ENCODE data around the gene EVX2. TPM values are rescaled to one million over a fixed set of nuclear protein-coding genes. Genes with fewer than 3 reads are reported as not detected.

EVX2 gene
- polyA plus RNA-seq, 1 donor from 2014 or later = not detected

- Histone ChIP-seq H3K27ac (ENCODE audit: low read length) (no peak overlapping the region), H3F3A (ENCODE audit: insufficient read depth, low read length, poor library complexity, severe bottlenecking) (no peaks in the 10 kb centered on the region), H3K9me2 (ENCODE audit: insufficient read depth, low read length) (no peaks in the 10 kb centered on the region), H4K20me1 (ENCODE audit: insufficient read depth) (no peaks in the 10 kb centered on the region), H3K79me2 (replicated peaks; ENCODE audit: insufficient read depth, low read length) (no peaks in the 10 kb centered on the region), H3K4me3 (ENCODE audit: low read length) (no peak overlapping the region), H3K9me3 (ENCODE audit: low read length) (peaks cover 4% of the 10 kb centered on the region), H2AFZ (ENCODE audit: low read depth, low read length) (no peak overlapping the region), H3K4me2 (ENCODE audit: low read length) (no peak overlapping the region), H3K27me3 (ENCODE audit: insufficient read depth, low read depth, low read length) (peaks cover 98% of the 10 kb centered on the region), H3K9ac (ENCODE audit: low read length) (no peak overlapping the region), H3K36me3 (ENCODE audit: insufficient read depth, low read length) (no peaks in the 10 kb centered on the region)
- TF ChIP-seq CTCF (IDR thresholded peaks at IDR 0.05; ENCODE audit: poor library complexity, severe bottlenecking) (no peak), POLR2AphosphoS5 (IDR thresholded peaks at IDR 0.05) (peak; percentile 53)
Measured at GRCh38 chr2:176081376-176081836, 2.4 kb downstream of the EVX2 start.

GRCh38 chr2:176080540-176081375, 3.0 kb downstream of the EVX2 start:
- H3K36me3 ChIP-seq (ENCODE audit: insufficient read depth, low read length) = no peaks in the 10 kb centered on the region
- no peaks in the 10 kb centered on the region for H3K79me2 ChIP-seq (replicated peaks; ENCODE audit: insufficient read depth, low read length)
- H2AFZ ChIP-seq (ENCODE audit: low read depth, low read length) = no peak overlapping the region
- H3K9ac ChIP-seq (ENCODE audit: low read length) = no peak overlapping the region
- peak overlapping the region; percentile 62 for H3K4me3 ChIP-seq (ENCODE audit: low read length)
- no peaks in the 10 kb centered on the region for H3F3A ChIP-seq (ENCODE audit: insufficient read depth, low read length, poor library complexity, severe bottlenecking)
- TF ChIP-seq RAD21 (conservative IDR thresholded peaks at IDR 0.05) = no peak
- TF ChIP-seq MXI1 (conservative IDR thresholded peaks at IDR 0.05; ENCODE audit: poor library complexity, severe bottlenecking) = peak; percentile 73
- no peak for TF ChIP-seq EP300 (conservative IDR thresholded peaks at IDR 0.05; ENCODE audit: poor library complexity, severe bottlenecking)
- TF ChIP-seq SMC3 (conservative IDR thresholded peaks at IDR 0.05; ENCODE audit: poor library complexity) = no peak
- peak; percentile 72 for TF ChIP-seq EZH2 (IDR thresholded peaks at IDR 0.05; ENCODE audit: borderline replicate concordance, insufficient read depth, low read length, poor library complexity, severe bottlenecking)
- no peak for TF ChIP-seq CTCF (IDR thresholded peaks at IDR 0.05; ENCODE audit: poor library complexity, severe bottlenecking)
- TF ChIP-seq TAF1 (IDR thresholded peaks at IDR 0.05; ENCODE audit: low read depth) = no peak
- no peak for TF ChIP-seq POLR2AphosphoS5 (IDR thresholded peaks at IDR 0.05)
- no peak for TF ChIP-seq REST (IDR thresholded peaks at IDR 0.05; ENCODE audit: borderline replicate concordance)
- no peaks in the 10 kb centered on the region for H4K20me1 ChIP-seq (ENCODE audit: insufficient read depth)
- H3K27ac ChIP-seq (ENCODE audit: low read length) = no peak overlapping the region
- no peaks in the 10 kb centered on the region for H3K9me2 ChIP-seq (ENCODE audit: insufficient read depth, low read length)
- H3K9me3 ChIP-seq (ENCODE audit: low read length) = peaks cover 4% of the 10 kb centered on the region
- H3K27me3 ChIP-seq (ENCODE audit: insufficient read depth, low read depth, low read length) = peaks cover 98% of the 10 kb centered on the region
- no peak overlapping the region for H3K4me2 ChIP-seq (ENCODE audit: low read length)
